GM12865 (cell line): ENCODE measurements around the gene CCDC97.

Experiments used
- DNase-seq: peaks from one replicate; pipeline ENCODE4 v3.0.0; 2010; ENCODE audit warnings: low read depth
- H3K4me3 ChIP-seq: 2 replicates; pipeline ENCODE4 v1.5.1; 2011; ENCODE audit warnings: mild to moderate bottlenecking, low read depth, low read length, control low read depth
- TF ChIP-seq, protein P1 (sequence below): IDR thresholded peaks from 2 replicates; pipeline ENCODE4 v1.5.1; 2011; ENCODE audit warnings: low read length, control low read depth, low read depth, inconsistent platforms; ENCODE audit not compliant: insufficient read depth; ENCODE audit errors: missing control alignments

CCDC97 gene

DNA sequence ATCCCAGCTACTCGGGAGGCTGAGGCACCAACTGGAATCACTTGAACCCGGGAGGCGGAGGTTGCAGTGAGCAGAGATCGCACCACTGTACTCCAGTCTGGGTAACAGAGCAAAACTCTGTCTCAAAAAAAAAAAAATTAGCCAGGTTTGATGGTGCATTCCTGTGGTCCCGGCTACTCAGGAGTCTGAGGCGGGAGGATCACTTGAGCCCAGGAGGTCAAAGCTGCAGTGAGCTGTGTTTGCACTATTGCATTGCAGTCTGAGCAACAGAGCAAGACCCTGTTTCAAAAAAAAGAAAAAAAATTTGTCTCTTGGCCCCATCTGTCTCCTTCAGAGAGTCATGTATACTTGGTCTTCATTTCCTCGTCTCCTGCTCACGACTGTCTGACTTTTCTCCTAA is 1.6 kb downstream of the CCDC97 start:
- DNase-seq = no peak
- H3K4me3 ChIP-seq = 0 out of 2 replicates have a peak overlapping the region, but pooled peaks have one; percentile 80
- TF ChIP-seq, protein P1, sequence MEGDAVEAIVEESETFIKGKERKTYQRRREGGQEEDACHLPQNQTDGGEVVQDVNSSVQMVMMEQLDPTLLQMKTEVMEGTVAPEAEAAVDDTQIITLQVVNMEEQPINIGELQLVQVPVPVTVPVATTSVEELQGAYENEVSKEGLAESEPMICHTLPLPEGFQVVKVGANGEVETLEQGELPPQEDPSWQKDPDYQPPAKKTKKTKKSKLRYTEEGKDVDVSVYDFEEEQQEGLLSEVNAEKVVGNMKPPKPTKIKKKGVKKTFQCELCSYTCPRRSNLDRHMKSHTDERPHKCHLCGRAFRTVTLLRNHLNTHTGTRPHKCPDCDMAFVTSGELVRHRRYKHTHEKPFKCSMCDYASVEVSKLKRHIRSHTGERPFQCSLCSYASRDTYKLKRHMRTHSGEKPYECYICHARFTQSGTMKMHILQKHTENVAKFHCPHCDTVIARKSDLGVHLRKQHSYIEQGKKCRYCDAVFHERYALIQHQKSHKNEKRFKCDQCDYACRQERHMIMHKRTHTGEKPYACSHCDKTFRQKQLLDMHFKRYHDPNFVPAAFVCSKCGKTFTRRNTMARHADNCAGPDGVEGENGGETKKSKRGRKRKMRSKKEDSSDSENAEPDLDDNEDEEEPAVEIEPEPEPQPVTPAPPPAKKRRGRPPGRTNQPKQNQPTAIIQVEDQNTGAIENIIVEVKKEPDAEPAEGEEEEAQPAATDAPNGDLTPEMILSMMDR = no peak

- no peak for DNase-seq
- TF ChIP-seq, protein P1 = no peak
- no peak overlapping the region for H3K4me3 ChIP-seq
These were observed 6.4 kb downstream of the CCDC97 start for GRCh38 chr19:41316306-41316920.

DNA sequence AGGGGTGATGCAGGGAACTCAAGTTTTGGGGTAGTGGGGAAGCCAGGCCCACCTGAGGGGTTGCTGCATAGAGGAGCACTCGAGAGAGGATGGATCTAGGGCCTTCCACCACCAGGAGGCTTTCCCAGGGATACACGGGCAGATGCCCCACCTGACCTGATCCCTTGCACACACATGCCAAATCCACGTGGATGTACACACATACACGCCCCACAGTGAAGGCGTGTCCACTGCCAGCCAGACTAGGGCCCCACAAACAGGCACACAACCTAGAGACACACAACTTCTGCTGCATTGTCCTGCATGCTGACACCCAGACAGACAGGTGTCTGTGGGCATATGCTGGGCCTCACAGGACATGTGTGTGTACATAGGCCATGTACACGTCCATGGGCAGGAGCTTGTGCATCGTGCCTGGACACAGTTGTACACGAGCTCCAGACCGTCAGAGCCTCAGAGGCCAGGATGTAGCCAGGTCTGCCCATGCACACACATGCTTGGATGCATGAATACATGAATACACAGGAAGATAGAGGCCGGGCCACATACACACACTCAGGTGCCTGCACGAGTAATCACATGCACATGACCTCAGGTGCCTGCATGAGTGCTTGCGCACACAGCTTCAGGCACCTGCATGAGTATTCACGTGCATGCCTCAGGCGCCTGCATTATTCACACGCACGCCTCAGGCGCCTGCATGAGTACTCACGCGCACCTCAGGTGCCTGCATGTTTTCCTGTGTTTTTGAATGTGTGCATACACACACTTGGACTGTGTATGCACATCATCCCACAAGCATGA is 8.9 kb downstream of the CCDC97 start:
- H3K4me3 ChIP-seq = no peak overlapping the region
- TF ChIP-seq, protein P1 = no peak
- DNase-seq = no peak

GRCh38 chr19:41319500-41320184 is 9.7 kb downstream of the CCDC97 start:
- TF ChIP-seq, protein P1 = no peak
- no peak overlapping the region for H3K4me3 ChIP-seq
- DNase-seq = no peak

DNA sequence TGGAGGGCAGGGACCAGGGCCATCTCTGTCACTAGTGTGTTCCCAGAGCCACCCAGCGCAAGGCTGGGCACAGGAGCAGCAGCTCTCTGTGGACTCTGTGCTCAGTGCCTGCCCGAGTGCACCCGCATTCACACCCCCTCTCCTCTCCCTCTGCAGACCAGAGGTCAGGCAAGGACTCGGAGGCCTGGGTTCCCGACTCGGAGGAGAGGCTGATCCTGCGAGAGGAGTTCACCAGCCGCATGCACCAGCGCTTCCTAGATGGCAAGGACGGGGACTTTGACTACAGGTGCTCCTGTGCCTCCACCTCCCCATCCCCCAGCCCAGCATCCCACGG is 10.2 kb downstream of the CCDC97 start:
- no peak overlapping the region for H3K4me3 ChIP-seq
- TF ChIP-seq, protein P1 = no peak
- no peak for DNase-seq

DNA sequence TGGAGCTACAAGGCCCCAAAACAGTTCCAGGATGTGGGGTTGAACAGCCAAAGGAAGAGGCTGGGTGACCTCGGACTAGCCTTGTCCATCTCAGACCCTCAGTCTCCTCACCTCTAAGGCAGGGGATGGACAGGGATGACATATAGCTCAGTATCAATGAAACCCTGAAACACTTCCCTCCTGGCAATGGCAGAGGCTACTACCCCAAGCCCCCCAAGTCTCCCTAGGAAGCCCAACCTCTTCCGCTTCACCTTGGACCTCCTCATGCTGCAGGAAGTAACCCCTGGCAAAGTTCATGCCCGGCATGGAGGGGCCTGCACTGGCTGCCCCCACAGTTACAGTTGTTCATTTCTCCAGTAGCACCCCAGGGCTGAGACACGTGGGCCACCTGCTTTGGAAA is 10.6 kb downstream of the CCDC97 start:
- TF ChIP-seq, protein P1 = no peak
- no peak for DNase-seq
- H3K4me3 ChIP-seq = no peak overlapping the region
